GM12874 (cell line): Measurements from ENCODE around the gene RAB6A.

Experiments used
- CTCF ChIP-seq: IDR thresholded peaks from 2 replicates; pipeline ENCODE4 v1.5.1; 2011; ENCODE audit warnings: low read depth, mild to moderate bottlenecking, control low read depth, low read length, moderate library complexity; ENCODE audit not compliant: insufficient read depth

Gene RAB6A

DNA sequence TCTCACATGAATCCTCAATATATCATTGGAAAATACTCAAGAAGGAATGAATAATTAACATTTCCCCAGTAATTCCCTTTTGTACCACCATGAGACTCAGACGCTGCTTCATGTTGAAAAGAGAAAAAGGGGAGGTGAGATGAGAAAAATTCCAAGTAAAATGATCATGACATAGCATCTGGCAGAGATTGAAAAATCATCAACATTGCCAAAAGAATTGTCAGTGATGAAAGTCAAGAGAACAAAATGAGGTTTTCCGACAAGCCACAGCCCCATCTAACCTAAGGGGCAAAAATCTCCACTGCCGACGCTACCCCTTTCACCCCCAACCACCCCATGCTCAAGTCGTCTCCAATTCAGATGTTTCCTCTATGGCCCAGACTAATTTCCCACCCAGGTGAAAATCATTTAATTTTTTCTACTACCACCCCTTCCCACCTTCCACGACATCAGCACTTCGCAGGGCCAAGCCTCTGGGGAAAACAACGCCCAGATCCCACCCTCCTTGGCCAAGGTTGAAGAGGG lies 1.2 kb downstream of the RAB6A start:
- no peak for TF ChIP-seq CTCF

DNA sequence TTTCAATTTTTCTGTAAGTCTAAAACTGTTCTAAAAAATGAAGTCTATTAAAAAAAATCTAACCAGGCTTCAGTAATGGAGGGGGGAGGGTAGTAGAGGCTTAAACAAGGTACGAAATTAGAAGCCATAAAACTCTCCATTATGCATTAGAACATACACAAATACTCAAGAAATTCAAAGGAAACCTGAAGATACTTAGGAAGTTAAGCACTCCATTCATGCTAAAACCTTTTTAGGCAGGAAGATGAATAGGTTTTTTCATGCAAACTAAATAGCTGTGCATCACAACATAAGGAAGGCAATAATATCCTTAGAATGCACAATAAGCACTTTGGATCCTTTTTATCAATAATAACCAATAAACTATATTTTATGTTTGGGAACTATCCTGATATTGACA lies 2.4 kb downstream of the RAB6A start:
- no peak for TF ChIP-seq CTCF

DNA sequence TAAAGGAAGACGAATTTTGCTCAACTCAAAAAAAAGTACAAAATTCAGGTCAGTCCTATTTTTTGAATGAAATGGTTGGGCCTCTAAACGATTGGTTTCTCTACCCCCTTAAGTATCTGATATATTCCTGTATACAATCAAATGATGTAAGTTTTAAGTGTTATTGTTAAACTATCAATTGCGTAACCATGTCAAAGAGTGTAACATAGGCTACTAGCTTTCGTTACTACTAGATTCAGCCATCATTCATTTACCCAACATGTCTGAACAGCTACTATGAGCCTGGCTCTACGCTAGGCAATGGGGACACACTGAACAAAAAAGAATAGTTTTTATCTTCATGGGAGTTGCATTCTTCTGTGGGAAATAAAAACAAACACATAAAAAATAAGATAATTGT lies 3.3 kb downstream of the RAB6A start:
- no peak for TF ChIP-seq CTCF

GRCh38 chr11:73755670-73756069 lies 5.2 kb downstream of the RAB6A start:
- TF ChIP-seq CTCF, result no peak

DNA sequence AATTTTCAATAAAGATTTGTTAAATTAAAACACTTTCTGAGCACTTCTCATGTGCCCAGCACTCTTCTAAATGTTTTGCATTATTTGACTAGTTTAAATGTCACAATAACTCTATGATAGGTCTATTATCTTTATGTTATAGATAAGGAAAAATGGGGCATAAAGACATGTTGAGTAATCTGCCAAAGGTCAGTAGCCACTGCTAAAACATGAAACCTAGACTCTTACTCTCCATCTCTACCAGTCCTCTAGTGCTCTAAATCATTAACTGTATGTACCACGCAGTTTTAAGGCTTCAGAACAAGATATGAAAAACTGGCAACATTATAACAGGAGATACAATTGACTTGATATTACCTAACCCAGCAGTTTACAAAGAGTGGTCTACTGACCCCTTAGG lies 6.9 kb downstream of the RAB6A start:
- TF ChIP-seq CTCF, result no peak

GRCh38 chr11:73752903-73753302 lies 8.0 kb downstream of the RAB6A start:
- TF ChIP-seq CTCF, result no peak

DNA sequence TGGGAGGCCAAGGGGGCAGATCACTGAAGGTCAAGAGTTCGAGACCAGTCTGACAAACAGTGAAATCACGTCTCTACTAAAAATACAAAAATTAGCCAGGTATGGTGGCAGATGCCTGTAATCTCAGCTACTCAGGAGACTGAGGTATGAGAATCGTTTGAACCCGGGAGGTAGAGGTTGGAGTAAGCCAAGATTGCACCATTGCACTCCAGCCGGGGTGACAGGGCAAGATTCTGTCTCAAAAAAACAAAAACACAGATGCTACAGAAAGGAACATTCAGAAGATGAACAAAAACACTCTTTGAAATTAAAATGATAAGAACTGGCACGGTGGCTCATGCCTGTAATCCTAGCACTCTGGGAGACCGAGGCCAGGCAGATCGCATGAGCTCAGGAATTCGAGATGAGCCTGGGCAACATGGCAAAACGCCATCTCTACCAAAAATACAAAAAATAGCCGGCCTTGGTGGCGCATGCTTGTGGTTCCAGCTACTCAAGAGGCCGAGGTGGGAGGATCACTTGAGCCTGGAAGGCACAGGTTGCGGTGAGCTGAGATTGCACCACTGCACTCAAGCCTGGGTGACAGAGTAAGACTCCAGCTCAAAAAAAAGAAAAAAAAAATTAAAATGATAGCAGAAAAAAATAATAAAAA lies 8.5 kb downstream of the RAB6A start:
- no peak for TF ChIP-seq CTCF
